OCI-LY7 (cell line): ENCODE results near the gene SDK2. TPM values are rescaled to one million over a fixed set of nuclear protein-coding genes. Genes with fewer than 3 reads are reported as not detected.

Experiments used
- BruUV-seq: library from RNA; stranded (reverse); fragments of 400-500 nt; replicated peaks from 2 replicates; lab custom pipeline; 2021; lab: Mats Ljungman, UMichigan
- CTCF ChIA-PET: fragments of 300-600 bp; sonication (Branson Sonifier 250); formaldehyde crosslinking; loops from one replicate; lab custom pipeline; 2022; ENCODE audit warnings: antibody characterized with exemption; ENCODE audit not compliant: unreplicated experiment; lab: Charles Lee
- POLR2A ChIA-PET: fragments of 300-600 bp; sonication (Branson Sonifier 250); formaldehyde crosslinking; loops from one replicate; lab custom pipeline; 2022; ENCODE audit warnings: antibody characterized with exemption; lab: Charles Lee
- DNase-seq: peaks from one replicate; pipeline ENCODE4 v3.0.0-alpha.2; 2015; ENCODE audit warnings: low spot score
- H2AFZ ChIP-seq: fragments of 200-600 bp; sonication (generic), shearing (Covaris generic); 2 replicates; pipeline ENCODE4 v1.6.1; 2014; ENCODE audit warnings: mild to moderate bottlenecking, antibody characterized with exemption, low read length, moderate library complexity
- H3K27ac ChIP-seq: fragments of 200-600 bp; sonication (generic); 2 replicates; pipeline ENCODE4 v1.5.1; 2014; ENCODE audit warnings: mixed run types, low read depth, mild to moderate bottlenecking, moderate library complexity, low read length, inconsistent platforms; ENCODE audit not compliant: poor library complexity, severe bottlenecking
- H3K36me3 ChIP-seq: fragments of 200-600 bp; sonication (generic); 2 replicates; pipeline ENCODE4 v1.6.1; 2014; ENCODE audit warnings: mild to moderate bottlenecking, antibody characterized with exemption, low read length, moderate library complexity, mixed read lengths; ENCODE audit not compliant: insufficient read depth
- H3K4me1 ChIP-seq: fragments of 200-600 bp; sonication (generic); 2 replicates; pipeline ENCODE4 v1.5.1; 2014; ENCODE audit warnings: mild to moderate bottlenecking, low read length; ENCODE audit not compliant: insufficient read depth, poor library complexity, severe bottlenecking
- H3K4me2 ChIP-seq: fragments of 200-600 bp; sonication (generic); 2 replicates; pipeline ENCODE4 v1.6.1; 2014; ENCODE audit warnings: mild to moderate bottlenecking, low read length
- H3K4me3 ChIP-seq: fragments of 200-600 bp; sonication (generic); 2 replicates; pipeline ENCODE4 v1.5.1; 2014; ENCODE audit warnings: mild to moderate bottlenecking, low read depth, low read length; ENCODE audit not compliant: poor library complexity, severe bottlenecking
- H3K79me2 ChIP-seq: fragments of 200-600 bp; sonication (generic); 2 replicates; pipeline ENCODE4 v1.6.1; 2016; ENCODE audit warnings: low read depth, mild to moderate bottlenecking, low read length, moderate library complexity, mixed read lengths; ENCODE audit not compliant: insufficient read depth
- H3K9me2 ChIP-seq: fragments of 200-600 bp; sonication (generic); 2 replicates; pipeline ENCODE4 v1.6.1; 2016; ENCODE audit warnings: mild to moderate bottlenecking, low read length, mixed read lengths; ENCODE audit not compliant: insufficient read depth
- H3K9me3 ChIP-seq: fragments of 200-600 bp; sonication (generic); 2 replicates; pipeline ENCODE4 v1.6.1; 2014; ENCODE audit warnings: mild to moderate bottlenecking, mixed run types, low read length, mixed read lengths
- H4K20me1 ChIP-seq: fragments of 200-600 bp; sonication (generic); 2 replicates; pipeline ENCODE4 v1.6.1; 2014; ENCODE audit warnings: mild to moderate bottlenecking, antibody characterized with exemption, low read length, moderate library complexity, mixed read lengths; ENCODE audit not compliant: insufficient read depth
- CTCF ChIP-seq: fragments of 200-600 bp; sonication (generic); conservative IDR thresholded peaks from 2 replicates; pipeline ENCODE4 v1.5.1; 2014; ENCODE audit warnings: mild to moderate bottlenecking, antibody characterized with exemption, low read length, moderate library complexity, mixed read lengths
- EZH2phosphoT487 ChIP-seq: fragments of 200-600 bp; sonication (generic); IDR thresholded peaks from 2 replicates; pipeline ENCODE4 v1.6.1; 2018; ENCODE audit warnings: low read depth, borderline replicate concordance, mild to moderate bottlenecking, mixed run types, antibody characterized with exemption, low read length, moderate library complexity, mixed read lengths
- intact Hi-C: fragments of 100-400 bp; cut with micrococcal nuclease; formaldehyde crosslinking; loops from one replicate; pipeline ENCODE4 v1.10.0; 2022; ENCODE audit not compliant: unreplicated experiment
- total RNA-seq, 2 experiments: library from RNA; depleted of rRNA in 1 of 2; stranded (reverse); fragments of >200 nt in 1 of 2; shearing (Covaris generic) in 1 of 2; gene quantifications; 2 replicates each; pipeline ENCODE4 v1.2.3, GENCODE V29; 2014 to 2022

The SDK2 gene
- total RNA-seq, 2 experiments from 2014 or later, result 0.32 to 1.8 TPM

GRCh38 chr17:73550556-73550955, 93.7 kb downstream of the SDK2 start:
- CTCF ChIA-PET, result no interaction called here
- H3K36me3 ChIP-seq, result no peaks in the 10 kb centered on the region
- no peak overlapping the region for H3K4me3 ChIP-seq
- H3K4me2 ChIP-seq, result no peak overlapping the region
- H3K79me2 ChIP-seq, result no peaks in the 10 kb centered on the region
- no peaks in the 10 kb centered on the region for H3K9me2 ChIP-seq
- no peaks in the 10 kb centered on the region for H3K9me3 ChIP-seq
- TF ChIP-seq CTCF (no peak), EZH2phosphoT487 (no peak)
- POLR2A ChIA-PET, result interaction anchor here (0.8 to 1.3 kb wide), 3 partner anchors 35 to 78 kb away, joined by 3 to 5 read pairs (median 3); no protein-coding TSS in a partner anchor
- H3K27ac ChIP-seq, result no peak overlapping the region
- H3K4me1 ChIP-seq, result peaks cover 22% of the 10 kb centered on the region
- no peaks in the 10 kb centered on the region for H4K20me1 ChIP-seq
- no peak for DNase-seq
- H2AFZ ChIP-seq, result no peak overlapping the region
- intact Hi-C loops, result no loop called here
- BruUV-seq, result no TSS peak

GRCh38 chr17:73549841-73550430, 94.3 kb downstream of the SDK2 start:
- no peak for DNase-seq
- intact Hi-C loops, result no loop called here
- Histone ChIP-seq H2AFZ (no peak overlapping the region), H3K36me3 (no peaks in the 10 kb centered on the region), H3K4me3 (no peak overlapping the region), H3K4me1 (peaks cover 22% of the 10 kb centered on the region), H3K27ac (no peak overlapping the region), H4K20me1 (no peaks in the 10 kb centered on the region), H3K79me2 (no peaks in the 10 kb centered on the region), H3K9me3 (no peaks in the 10 kb centered on the region), H3K4me2 (no peak overlapping the region), H3K9me2 (no peaks in the 10 kb centered on the region)
- TF ChIP-seq CTCF, result no peak
- TF ChIP-seq EZH2phosphoT487, result no peak
- BruUV-seq, result no TSS peak
- CTCF ChIA-PET, result no interaction called here
- POLR2A ChIA-PET, result interaction anchor here (0.8 kb wide), 1 partner anchor 79 kb away, joined by 3 read pairs; no protein-coding TSS in a partner anchor

- intact Hi-C loops, result no loop called here
These were observed 95.5 kb downstream of the SDK2 start for GRCh38 chr17:73548620-73549311.

More at GRCh38 chr17:73548620-73549311, 95.5 kb downstream of the SDK2 start:
- no peak overlapping the region for H3K27ac ChIP-seq
- no peaks in the 10 kb centered on the region for H4K20me1 ChIP-seq
- no peak overlapping the region for H3K4me2 ChIP-seq
- no peak overlapping the region for H3K4me3 ChIP-seq
- no peaks in the 10 kb centered on the region for H3K9me3 ChIP-seq
- DNase-seq, result no peak
- TF ChIP-seq EZH2phosphoT487 (no peak), CTCF (no peak)
- ChIA-PET CTCF (no interaction called here), POLR2A (interaction anchor here (0.6 to 1.2 kb wide), 2 partner anchors 11 to 1310 kb away, joined by 3 read pairs; no protein-coding TSS in a partner anchor)
- no TSS peak for BruUV-seq
- no peaks in the 10 kb centered on the region for H3K36me3 ChIP-seq
- H3K4me1 ChIP-seq, result peaks cover 22% of the 10 kb centered on the region
- no peaks in the 10 kb centered on the region for H3K9me2 ChIP-seq
- no peaks in the 10 kb centered on the region for H3K79me2 ChIP-seq
- H2AFZ ChIP-seq, result no peak overlapping the region
